IPS-18a (cell line): ENCODE measurements around the gene RAD50.
A peak's percentile ranks its signal among the peaks of the same experiment; 100 is the strongest.
"Not testable (repeated sequence)": the region's sequence is repeated elsewhere in the genome, so short reads cannot be mapped to it uniquely, and the experiment has no call there.

Experiments used
- H3K27ac ChIP-seq: one replicate; pipeline ENCODE4 v1.5.1; 2013; ENCODE audit warnings: low read length
- H3K27me3 ChIP-seq: one replicate; pipeline ENCODE4 v1.6.1; 2013; ENCODE audit warnings: mild to moderate bottlenecking, low read length; ENCODE audit not compliant: control insufficient read depth, insufficient read depth
- H3K36me3 ChIP-seq: one replicate; pipeline ENCODE4 v1.6.1; 2013; ENCODE audit warnings: low read depth, low read length; ENCODE audit not compliant: control insufficient read depth
- H3K4me1 ChIP-seq: one replicate; pipeline ENCODE4 v1.6.1; 2013; ENCODE audit warnings: low read depth, low read length; ENCODE audit not compliant: control insufficient read depth
- H3K4me3 ChIP-seq: one replicate; pipeline ENCODE4 v1.5.1; 2013; ENCODE audit warnings: low read length
- H3K9ac ChIP-seq: one replicate; pipeline ENCODE4 v1.6.1; 2013; ENCODE audit warnings: mild to moderate bottlenecking, low read length, moderate library complexity
- H3K9me3 ChIP-seq: one replicate; pipeline ENCODE4 v1.6.1; 2013; ENCODE audit warnings: low read depth, low read length; ENCODE audit not compliant: control insufficient read depth

Gene RAD50

DNA sequence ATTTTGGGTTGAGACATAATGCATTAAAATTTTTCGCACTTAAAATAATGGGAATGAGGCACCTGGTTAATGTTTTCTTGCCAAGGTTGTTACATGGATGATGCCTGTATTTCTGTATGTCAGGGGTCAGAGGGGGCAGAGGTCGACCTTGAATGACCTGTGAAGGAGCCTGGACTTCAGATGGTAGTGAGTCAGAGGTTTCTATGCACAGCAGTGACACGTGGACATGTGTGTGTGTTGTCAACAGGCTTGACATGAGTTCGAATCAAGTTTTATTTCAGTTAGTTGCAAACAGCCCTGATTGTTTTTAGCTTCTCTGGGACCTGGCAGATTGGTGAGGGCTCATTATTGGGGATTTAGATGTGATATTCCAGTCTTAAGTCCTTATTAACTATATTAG, 17.1 kb upstream of the RAD50 start:
- Histone ChIP-seq H3K9me3 (no peaks in the 10 kb centered on the region), H3K27ac (no peak overlapping the region), H3K27me3 (no peaks in the 10 kb centered on the region), H3K36me3 (no peaks in the 10 kb centered on the region), H3K4me3 (no peak overlapping the region), H3K9ac (no peak overlapping the region), H3K4me1 (no peaks in the 10 kb centered on the region)

DNA sequence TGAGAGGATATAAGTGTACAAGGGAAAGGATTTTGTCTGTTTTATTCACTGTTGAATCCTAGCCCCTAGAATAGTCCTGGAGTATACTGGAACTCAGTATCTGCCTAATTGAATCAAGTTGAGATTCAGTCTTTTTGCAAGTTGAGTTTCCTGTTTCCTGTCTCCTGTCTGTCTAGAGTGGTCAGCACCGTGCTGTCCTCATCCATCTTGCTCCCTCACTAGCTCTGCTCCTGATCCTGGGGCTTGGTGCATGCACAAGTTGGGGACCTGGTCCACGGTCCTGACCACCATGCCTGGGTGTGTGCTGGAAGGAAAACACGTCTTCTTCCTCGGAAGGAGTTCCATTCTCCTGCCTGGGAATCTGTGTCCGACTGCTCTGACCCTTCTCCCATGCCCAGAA, 16.6 kb upstream of the RAD50 start:
- no peak overlapping the region for H3K4me3 ChIP-seq
- no peaks in the 10 kb centered on the region for H3K4me1 ChIP-seq
- H3K27me3 ChIP-seq, result no peaks in the 10 kb centered on the region
- H3K9ac ChIP-seq, result no peak overlapping the region
- H3K36me3 ChIP-seq, result no peaks in the 10 kb centered on the region
- H3K27ac ChIP-seq, result no peak overlapping the region
- no peaks in the 10 kb centered on the region for H3K9me3 ChIP-seq

DNA sequence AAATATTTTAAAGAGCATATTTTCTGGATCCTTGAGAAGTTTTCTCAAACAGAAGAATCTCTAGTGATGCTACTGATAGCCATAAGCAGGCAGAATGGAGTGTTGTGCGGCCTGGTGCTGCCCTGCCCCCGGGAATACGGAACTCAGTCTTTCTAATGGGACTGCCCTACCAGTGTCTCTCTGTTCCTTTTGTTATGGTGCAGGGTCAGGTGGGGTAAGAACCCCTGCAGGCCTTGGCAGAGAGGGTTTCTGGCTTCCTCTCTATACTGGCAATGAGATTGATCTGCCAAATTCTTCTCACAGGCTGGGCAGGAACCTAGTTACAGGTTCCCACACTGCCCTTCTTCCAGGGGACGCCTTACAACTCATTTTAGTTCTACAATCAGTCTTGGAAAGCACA, 16.0 kb upstream of the RAD50 start:
- Histone ChIP-seq H3K4me3 (no peak overlapping the region), H3K9me3 (no peaks in the 10 kb centered on the region), H3K27me3 (no peaks in the 10 kb centered on the region), H3K4me1 (no peaks in the 10 kb centered on the region), H3K9ac (no peak overlapping the region), H3K27ac (no peak overlapping the region), H3K36me3 (no peaks in the 10 kb centered on the region)

DNA sequence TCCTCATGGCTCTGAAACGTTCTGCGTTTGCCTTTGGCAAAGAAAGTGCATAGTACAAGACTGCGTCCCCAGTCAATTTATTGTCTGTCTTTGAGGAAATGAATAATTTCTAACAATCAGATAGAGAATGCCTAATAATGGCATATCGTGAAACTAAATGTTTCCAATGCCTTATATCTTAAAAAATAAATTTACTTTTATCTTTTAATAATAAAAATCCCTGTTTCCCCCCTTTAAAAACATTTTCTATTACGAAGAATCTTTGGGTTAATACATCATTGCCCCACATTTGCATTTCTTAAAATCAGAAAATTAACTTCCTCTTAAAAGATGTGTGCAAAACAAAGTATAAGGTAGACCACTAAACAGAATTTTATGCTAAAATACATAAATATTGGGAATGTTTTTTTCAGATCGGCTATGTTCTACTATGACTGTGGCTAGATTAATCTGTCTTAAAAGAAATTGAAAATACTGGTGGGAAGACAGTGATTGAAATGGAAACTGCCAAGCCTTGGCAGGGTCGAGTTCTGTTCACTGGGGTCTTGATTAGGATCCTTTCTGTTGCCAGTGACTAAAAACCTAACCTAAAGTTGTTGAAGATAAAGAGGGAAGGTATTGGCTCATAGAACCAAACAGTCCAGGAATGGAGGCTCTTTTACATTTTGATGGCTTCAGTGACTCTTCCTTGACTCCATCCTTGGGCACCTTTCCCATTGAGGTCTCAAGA, 13.1 kb upstream of the RAD50 start, which contains the start of gene IL5:
Gene IL5, minus strand, starts transcription at position 51 of the 730 bp plus-strand sequence. Its CDS starts 44 bp downstream, at position 7.
- Histone ChIP-seq H3K27ac (no peak within 1 kb of the TSS), H3K4me3 (no peak within 1 kb of the TSS), H3K9me3 (no peaks in the 10 kb centered on the region), H3K27me3 (no peaks in the 10 kb centered on the region), H3K36me3 (no peaks in the 10 kb centered on the region), H3K9ac (no peak within 1 kb of the TSS), H3K4me1 (no peaks in the 10 kb centered on the region)

DNA sequence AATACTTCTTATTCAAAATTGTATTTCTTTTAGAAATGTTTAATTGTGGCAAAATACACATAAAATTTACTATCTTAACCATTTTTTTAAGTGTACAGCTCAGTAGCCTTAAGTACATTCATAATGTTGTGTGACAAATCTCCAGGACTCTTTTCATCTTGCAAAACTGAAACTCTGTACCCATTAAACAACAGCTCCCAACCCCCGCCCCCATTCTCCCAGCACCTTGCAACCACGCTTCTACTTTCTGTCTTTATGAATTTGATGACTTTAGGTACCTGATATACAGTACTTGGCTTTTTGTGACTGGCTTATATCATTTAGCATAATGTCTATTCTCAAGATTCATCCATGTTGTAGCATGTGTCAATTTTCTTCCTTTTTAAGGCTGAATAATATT, 10.7 kb upstream of the RAD50 start:
- no peaks in the 10 kb centered on the region for H3K4me1 ChIP-seq
- H3K9ac ChIP-seq, result no peak overlapping the region
- no peak overlapping the region for H3K27ac ChIP-seq
- H3K9me3 ChIP-seq, result no peaks in the 10 kb centered on the region
- H3K27me3 ChIP-seq, result no peaks in the 10 kb centered on the region
- no peaks in the 10 kb centered on the region for H3K36me3 ChIP-seq
- H3K4me3 ChIP-seq, result no peak overlapping the region

DNA sequence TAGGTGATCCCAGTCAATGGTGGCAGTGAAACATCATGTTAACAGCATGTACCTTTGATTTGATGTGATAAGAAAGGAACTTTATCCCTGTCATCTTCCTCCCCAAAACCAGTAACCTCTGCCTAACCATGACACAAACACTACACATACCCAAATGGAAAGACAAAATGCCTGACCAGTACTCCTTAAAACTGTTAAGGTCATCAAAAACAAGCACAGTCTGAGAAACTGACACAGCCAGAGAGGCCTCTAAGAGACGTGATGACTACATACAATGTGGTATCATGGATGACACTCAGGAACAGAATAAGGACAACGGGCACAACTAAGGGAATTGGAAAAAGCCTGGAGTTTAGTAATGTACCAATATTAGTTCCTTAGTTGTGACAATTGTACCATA, 9.5 kb upstream of the RAD50 start:
- Histone ChIP-seq H3K4me3 (no peak overlapping the region), H3K4me1 (no peaks in the 10 kb centered on the region), H3K9ac (no peak overlapping the region), H3K9me3 (no peaks in the 10 kb centered on the region), H3K27me3 (no peaks in the 10 kb centered on the region), H3K27ac (no peak overlapping the region), H3K36me3 (no peaks in the 10 kb centered on the region)

DNA sequence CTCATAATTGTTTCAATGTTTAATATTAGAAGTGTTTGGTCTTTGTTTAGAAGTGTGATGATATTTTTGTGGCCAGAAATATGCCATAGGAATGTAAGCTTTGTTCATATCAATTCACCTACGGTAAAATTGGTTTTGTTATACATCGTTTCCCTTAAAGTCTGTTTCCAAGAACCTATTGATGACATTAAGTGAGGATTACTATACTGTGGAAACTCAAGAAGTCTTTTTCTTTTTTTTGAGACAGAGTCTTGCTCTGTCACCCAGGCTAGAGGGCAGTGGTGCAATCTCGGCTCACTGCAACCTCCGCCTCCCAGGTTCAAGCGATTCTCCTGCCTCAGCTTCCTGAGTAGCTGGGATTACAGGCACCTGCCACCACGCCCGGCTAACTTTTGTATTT, 7.9 kb upstream of the RAD50 start:
- not testable (repeated sequence) for H3K9me3 ChIP-seq, H3K9ac ChIP-seq, H3K27ac ChIP-seq, H3K36me3 ChIP-seq, H3K27me3 ChIP-seq, H3K4me1 ChIP-seq, H3K4me3 ChIP-seq

DNA sequence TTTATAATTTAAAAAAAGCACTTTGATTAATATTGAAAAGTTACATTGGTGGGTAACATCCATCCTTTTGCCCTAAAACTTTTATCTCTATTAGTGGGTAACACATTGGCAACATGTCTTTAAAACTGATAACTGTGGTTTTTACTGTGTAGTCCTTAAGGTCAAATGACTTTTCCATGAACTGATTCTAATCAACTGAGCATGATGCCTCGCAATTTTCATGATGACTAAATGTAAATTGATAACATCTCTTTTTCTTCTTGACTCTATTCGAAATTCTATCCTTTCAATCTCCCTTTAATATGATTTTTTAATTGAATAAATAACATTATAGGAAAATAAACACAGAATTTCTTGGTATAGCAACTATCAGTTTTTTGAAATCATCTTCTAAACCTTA, 7.2 kb upstream of the RAD50 start:
- H3K4me1 ChIP-seq, result no peaks in the 10 kb centered on the region
- no peaks in the 10 kb centered on the region for H3K9me3 ChIP-seq
- H3K36me3 ChIP-seq, result no peaks in the 10 kb centered on the region
- H3K9ac ChIP-seq, result no peak overlapping the region
- H3K4me3 ChIP-seq, result no peak overlapping the region
- H3K27me3 ChIP-seq, result no peaks in the 10 kb centered on the region
- no peak overlapping the region for H3K27ac ChIP-seq

DNA sequence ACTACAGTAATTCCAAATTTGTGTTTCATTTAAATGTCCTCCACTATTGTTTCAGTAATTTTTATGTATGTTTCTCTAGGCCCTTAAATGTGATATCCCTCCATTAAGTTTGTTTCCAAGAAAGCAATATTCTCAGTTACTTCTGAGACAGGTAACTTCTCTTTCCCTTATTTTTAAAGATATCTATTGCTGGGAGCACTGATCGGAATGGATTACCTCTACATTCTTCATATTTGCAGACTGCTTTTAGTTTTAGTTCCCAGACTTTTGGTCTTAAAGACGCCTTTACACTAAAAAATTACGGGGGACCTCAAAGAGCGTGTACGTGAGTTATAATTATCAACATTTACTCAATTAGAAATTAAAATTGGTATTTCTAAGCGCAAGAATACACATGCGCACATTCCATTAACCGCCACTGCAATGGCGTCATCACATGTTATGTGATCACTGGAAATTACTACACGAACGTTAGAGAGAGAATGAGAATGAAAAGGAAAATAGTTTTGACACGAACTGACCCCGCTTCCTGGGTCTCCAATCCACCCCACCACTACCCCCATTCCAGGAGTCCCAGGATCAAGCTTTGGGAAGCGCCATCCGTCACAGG, 519 bp upstream of the RAD50 start:
- Histone ChIP-seq H3K27me3 (no peaks in the 10 kb centered on the region), H3K36me3 (peaks cover 8% of the 10 kb centered on the region), H3K9me3 (no peaks in the 10 kb centered on the region), H3K27ac (no peak overlapping the region), H3K9ac (no peak overlapping the region), H3K4me1 (peaks cover 8% of the 10 kb centered on the region), H3K4me3 (peak overlapping the region; percentile 93)

DNA sequence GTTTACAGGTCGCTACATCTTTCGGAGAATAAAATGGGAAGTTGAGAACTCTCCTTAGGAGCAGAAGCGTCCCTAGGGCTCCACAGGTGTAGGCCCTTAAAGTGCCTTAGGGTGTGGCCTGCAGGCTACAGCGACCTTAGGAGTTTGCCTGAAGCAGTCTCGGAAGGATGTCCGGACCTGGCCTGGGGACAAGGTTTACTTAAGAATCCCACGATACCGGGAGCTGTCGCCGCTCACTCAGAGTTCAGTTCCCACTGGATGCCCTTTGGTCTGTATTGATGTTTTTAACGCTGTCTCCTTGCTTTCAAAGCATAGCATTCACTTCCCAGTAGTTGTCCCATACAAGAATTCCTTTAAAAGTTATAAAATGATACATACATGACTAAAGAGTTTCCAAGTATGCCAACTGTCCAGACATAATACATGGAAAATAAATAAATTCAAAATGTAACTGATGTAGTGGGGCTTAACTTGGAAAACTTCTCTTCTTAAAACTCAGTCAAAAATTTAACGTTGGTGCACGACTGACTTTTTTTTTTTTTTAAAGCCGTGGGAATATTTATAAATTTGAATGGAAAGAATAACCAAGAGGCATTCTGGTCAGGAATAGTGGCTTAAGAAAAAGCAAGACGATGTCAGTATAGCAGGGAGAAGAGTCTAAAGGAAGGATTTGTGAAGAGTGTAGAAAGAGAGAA, 848 bp downstream of the RAD50 start:
- H3K4me3 ChIP-seq, result peak overlapping the region; percentile 93
- peak overlapping the region; percentile 77 for H3K27ac ChIP-seq

DNA sequence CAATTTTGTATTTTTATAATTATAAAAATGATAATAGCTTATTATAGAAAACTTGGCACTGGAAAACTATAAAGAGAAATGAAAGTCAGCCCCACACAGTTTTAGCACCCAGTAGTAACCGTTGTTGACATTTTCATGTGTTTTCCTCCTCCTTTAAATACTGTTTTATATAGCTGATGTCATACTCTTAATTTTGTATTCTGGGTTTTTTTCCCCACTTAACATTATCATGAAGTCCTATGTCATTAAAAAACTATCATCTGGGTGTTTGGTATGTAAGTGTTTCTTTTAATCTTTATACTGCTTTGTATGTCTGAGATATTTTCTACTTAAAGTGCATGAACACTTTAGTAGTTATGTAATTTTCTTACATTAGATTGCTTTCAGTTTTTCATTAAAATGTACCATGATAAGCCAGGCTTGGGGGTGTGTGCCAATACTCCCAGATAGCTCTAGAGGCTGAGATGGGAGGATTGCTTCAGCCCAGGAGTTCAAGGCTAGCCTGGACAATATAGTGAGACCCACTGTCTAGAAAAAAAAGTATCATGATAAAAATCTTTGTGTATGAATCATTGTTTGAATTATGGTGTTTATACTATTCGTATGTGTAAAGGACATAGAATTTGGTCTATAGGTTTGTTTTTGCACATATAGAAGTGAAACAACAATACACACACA, 2.7 kb downstream of the RAD50 start:
- Histone ChIP-seq H3K9me3 (no peaks in the 10 kb centered on the region), H3K9ac (no peak overlapping the region), H3K27ac (no peak overlapping the region), H3K36me3 (peaks cover 12% of the 10 kb centered on the region), H3K4me1 (peaks cover 8% of the 10 kb centered on the region), H3K27me3 (no peaks in the 10 kb centered on the region), H3K4me3 (no peak overlapping the region)

More for the DNA sequence above, 848 bp downstream of the RAD50 start:
- no peaks in the 10 kb centered on the region for H3K9me3 ChIP-seq
- peaks cover 10% of the 10 kb centered on the region for H3K36me3 ChIP-seq
- no peaks in the 10 kb centered on the region for H3K27me3 ChIP-seq
- H3K9ac ChIP-seq, result peak overlapping the region; percentile 89
- H3K4me1 ChIP-seq, result peaks cover 8% of the 10 kb centered on the region
